ENCODE measurements around the gene RAB5A.

DNA sequence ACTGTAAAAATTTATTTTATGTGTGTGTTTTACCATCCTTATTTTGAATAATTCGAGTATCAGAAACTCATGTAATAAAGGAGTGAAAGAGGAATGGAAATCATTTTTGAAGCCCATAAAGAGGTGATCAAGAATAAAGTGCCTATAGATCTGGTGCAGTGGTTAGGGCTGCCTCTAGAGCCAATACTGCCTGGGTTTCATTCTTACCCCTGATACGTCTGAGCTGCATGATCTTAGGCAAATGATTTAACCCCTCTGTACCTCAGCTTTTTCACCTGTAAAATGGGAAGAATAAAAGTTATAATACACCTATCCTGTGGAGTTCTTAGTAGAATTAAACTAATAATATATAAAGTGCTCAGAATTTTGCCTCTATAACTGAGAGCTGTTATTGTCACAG, 43.2 kb upstream of the RAB5A start:
- no peak for TF ChIP-seq ZFX (IDR thresholded peaks at IDR 0.05; ENCODE audit: borderline replicate concordance)
- TF ChIP-seq, protein P1, sequence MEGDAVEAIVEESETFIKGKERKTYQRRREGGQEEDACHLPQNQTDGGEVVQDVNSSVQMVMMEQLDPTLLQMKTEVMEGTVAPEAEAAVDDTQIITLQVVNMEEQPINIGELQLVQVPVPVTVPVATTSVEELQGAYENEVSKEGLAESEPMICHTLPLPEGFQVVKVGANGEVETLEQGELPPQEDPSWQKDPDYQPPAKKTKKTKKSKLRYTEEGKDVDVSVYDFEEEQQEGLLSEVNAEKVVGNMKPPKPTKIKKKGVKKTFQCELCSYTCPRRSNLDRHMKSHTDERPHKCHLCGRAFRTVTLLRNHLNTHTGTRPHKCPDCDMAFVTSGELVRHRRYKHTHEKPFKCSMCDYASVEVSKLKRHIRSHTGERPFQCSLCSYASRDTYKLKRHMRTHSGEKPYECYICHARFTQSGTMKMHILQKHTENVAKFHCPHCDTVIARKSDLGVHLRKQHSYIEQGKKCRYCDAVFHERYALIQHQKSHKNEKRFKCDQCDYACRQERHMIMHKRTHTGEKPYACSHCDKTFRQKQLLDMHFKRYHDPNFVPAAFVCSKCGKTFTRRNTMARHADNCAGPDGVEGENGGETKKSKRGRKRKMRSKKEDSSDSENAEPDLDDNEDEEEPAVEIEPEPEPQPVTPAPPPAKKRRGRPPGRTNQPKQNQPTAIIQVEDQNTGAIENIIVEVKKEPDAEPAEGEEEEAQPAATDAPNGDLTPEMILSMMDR (IDR thresholded peaks at IDR 0.05): no peak

Measured in 22Rv1 (cell line).